Endothelial cell of umbilical vein (primary cell): Measurements from ENCODE around the gene BPIFB3. TPM values are rescaled to one million over a fixed set of nuclear protein-coding genes. Genes with fewer than 3 reads are reported as not detected.

Source experiments
- BruUV-seq: library from RNA; stranded (reverse); fragments of 400-500 nt; replicated peaks from 2 replicates; lab custom pipeline; 2021; lab: Mats Ljungman, UMichigan
- CTCF ChIA-PET: fragments of 300-600, 350-600 bp; sonication (Branson Sonifier 250); formaldehyde crosslinking; loops from one replicate; lab custom pipeline; 2021; ENCODE audit warnings: antibody characterized with exemption, inconsistent platforms; lab: Charles Lee
- POLR2A ChIA-PET: fragments of 300-600, 350-600 bp; sonication (Branson Sonifier 250); formaldehyde crosslinking; loops from one replicate; lab custom pipeline; 2021; ENCODE audit warnings: antibody characterized with exemption, inconsistent platforms; lab: Charles Lee
- DNase-seq: peaks from one replicate; pipeline ENCODE4 v3.0.0-alpha.2; 2011; ENCODE audit warnings: low read depth, low spot score
- FAIRE-seq: peaks from 2 replicates; lab custom pipeline; 2011; peaks lifted over from hg19 to GRCh38; lab: Jason Lieb, UNC
- H2AFZ ChIP-seq: 2 replicates; pipeline ENCODE4 v1.6.0; 2012; ENCODE audit warnings: low read depth, low read length, control low read depth, inconsistent platforms
- H3K27ac ChIP-seq: 2 replicates; pipeline ENCODE4 v1.5.1; 2011; ENCODE audit warnings: low read depth, mild to moderate bottlenecking, control low read depth, low read length, moderate library complexity; ENCODE audit not compliant: insufficient read depth
- H3K27me3 ChIP-seq, 2 experiments: 2 replicates each; pipeline versions ENCODE4 v1.6.0 to v1.6.1; 2011; ENCODE audit warnings: low read length in 2 of 2, mixed read lengths in 1 of 2; ENCODE audit not compliant: control insufficient read depth in 2 of 2, insufficient read depth in 2 of 2
- H3K36me3 ChIP-seq, 2 experiments: 2 replicates in 1 of 2; 3 replicates in 1 of 2; pipeline ENCODE4 v1.5.1; 2011; ENCODE audit warnings: low read length in 2 of 2, mild to moderate bottlenecking in 1 of 2, moderate library complexity in 1 of 2; ENCODE audit not compliant: control insufficient read depth in 2 of 2, insufficient read depth in 2 of 2; ENCODE audit errors: extremely low read depth in 1 of 2
- H3K4me1 ChIP-seq: 3 replicates; pipeline ENCODE4 v1.5.1; 2011; ENCODE audit warnings: mild to moderate bottlenecking, low read length; ENCODE audit not compliant: control insufficient read depth, insufficient read depth; ENCODE audit errors: extremely low read depth
- H3K4me2 ChIP-seq: 2 replicates; pipeline ENCODE4 v1.6.1; 2011; ENCODE audit warnings: low read length, control low read depth, mixed read lengths; ENCODE audit not compliant: insufficient read depth
- H3K4me3 ChIP-seq, 3 experiments: fragments of 200-600 bp in 1 of 3; sonication (generic), shearing (Covaris generic) in 1 of 3; replicated peaks in 1 of 3; 2 replicates each; pipeline ENCODE4 v1.5.1; 2011 to 2016; ENCODE audit warnings: control low read depth in 3 of 3, low read length in 3 of 3, mild to moderate bottlenecking in 2 of 3, inconsistent platforms in 1 of 3, low read depth in 1 of 3, moderate library complexity in 1 of 3; ENCODE audit not compliant: insufficient read depth in 1 of 3
- H3K79me2 ChIP-seq: 2 replicates; pipeline ENCODE4 v1.6.0; 2012; ENCODE audit warnings: low read length, inconsistent platforms; ENCODE audit not compliant: control insufficient read depth, insufficient read depth
- H3K9ac ChIP-seq: replicated peaks from 2 replicates; pipeline ENCODE3; 2011; ENCODE audit warnings: low read length, control low read depth; ENCODE audit not compliant: insufficient read depth; ENCODE audit errors: extremely low read depth
- H3K9me1 ChIP-seq: replicated peaks from 3 replicates; pipeline ENCODE4 v1.6.0; 2011; ENCODE audit warnings: mild to moderate bottlenecking, low read length; ENCODE audit not compliant: control insufficient read depth, insufficient read depth; ENCODE audit errors: extremely low read depth
- H3K9me3 ChIP-seq: replicated peaks from 2 replicates; pipeline ENCODE4 v1.5.1; 2012; ENCODE audit warnings: low read length, inconsistent platforms; ENCODE audit not compliant: control insufficient read depth, insufficient read depth
- H4K20me1 ChIP-seq: replicated peaks from 2 replicates; pipeline ENCODE3; 2011; ENCODE audit warnings: mild to moderate bottlenecking, low read length; ENCODE audit not compliant: control insufficient read depth, insufficient read depth; ENCODE audit errors: extremely low read depth
- EZH2 ChIP-seq: IDR thresholded peaks from 2 replicates; pipeline ENCODE4 v1.6.1; 2012; ENCODE audit warnings: borderline replicate concordance, low read depth, mild to moderate bottlenecking, moderate library complexity, low read length, inconsistent platforms; ENCODE audit not compliant: severe bottlenecking
- FOS ChIP-seq: IDR thresholded peaks from 2 replicates; pipeline ENCODE4 v1.6.1; 2011; ENCODE audit warnings: mild to moderate bottlenecking, low read length, moderate library complexity, borderline replicate concordance; ENCODE audit not compliant: insufficient read depth
- GATA2 ChIP-seq: IDR thresholded peaks from 2 replicates; pipeline ENCODE4 v1.7.0; 2011; ENCODE audit warnings: low read depth, mild to moderate bottlenecking, moderate library complexity, mixed read lengths, low read length; ENCODE audit not compliant: insufficient read length, insufficient read depth
- JUN ChIP-seq: IDR thresholded peaks from 2 replicates; pipeline ENCODE4 v1.6.1; 2011; ENCODE audit warnings: borderline replicate concordance, low read depth; ENCODE audit not compliant: insufficient read length, insufficient read depth
- MYC ChIP-seq: IDR thresholded peaks from one replicate; pipeline ENCODE4 v1.6.1; 2011; ENCODE audit warnings: mild to moderate bottlenecking, low read depth, low read length
- POLR2A ChIP-seq: IDR thresholded peaks from 2 replicates; pipeline ENCODE4 v1.6.1; 2012; ENCODE audit warnings: low read depth, mild to moderate bottlenecking, control low read depth, low read length
- POLR2AphosphoS5 ChIP-seq: IDR thresholded peaks from 2 replicates; pipeline ENCODE4 v1.6.1; 2012; ENCODE audit warnings: low read depth, mild to moderate bottlenecking, control low read depth, low read length, moderate library complexity; ENCODE audit not compliant: insufficient read depth
- dilution Hi-C: fragments of 300-500 bp; cut with MboI; formaldehyde crosslinking; loops from one replicate; pipeline ENCODE4 v1.15.0; 2019; ENCODE audit warnings: low sequenced_read_pairs; ENCODE audit not compliant: extremely low pct_ligation_motif_present
- intact Hi-C: fragments of 100-400 bp; cut with micrococcal nuclease; formaldehyde crosslinking; loops from one replicate; pipeline ENCODE4 v1.10.0; 2022
- polyA plus RNA-seq, 4 experiments: library from polyadenylated mRNA; depleted of rRNA in 3 of 4; stranded (reverse) in 3 of 4; unstranded in 1 of 4; fragments of >200 nt; gene quantifications; 2 replicates each; pipeline versions ENCODE4 v1.2.1 to v1.2.3, GENCODE V29; 2011 to 2012; ENCODE audit warnings: missing spikeins in 1 of 4
- total RNA-seq: library from RNA; stranded (reverse); gene quantifications from 2 replicates; pipeline ENCODE4 v1.2.3, GENCODE V29; 2021
- TF ChIP-seq, protein P1 (sequence below): IDR thresholded peaks from 2 replicates; pipeline ENCODE4 v1.6.1; 2011; ENCODE audit not compliant: insufficient read depth, insufficient read length
- TF ChIP-seq, protein P2 (sequence below), 2 donors: IDR thresholded peaks; 1 replicate in 1 of 2; 2 replicates in 1 of 2; pipeline ENCODE4 v1.5.1; 2011; ENCODE audit warnings: low read length in 2 of 2, mild to moderate bottlenecking in 2 of 2, moderate library complexity in 2 of 2, control low read depth in 1 of 2, inconsistent platforms in 1 of 2, low read depth in 1 of 2; ENCODE audit not compliant: insufficient read depth in 1 of 2; ENCODE audit errors: extremely low read depth in 1 of 2

The BPIFB3 gene
- total and polyA plus RNA-seq, 2 donors (not counting 3 experiments of a cell fraction or from before 2014, with no cell fraction given): not detected

DNA sequence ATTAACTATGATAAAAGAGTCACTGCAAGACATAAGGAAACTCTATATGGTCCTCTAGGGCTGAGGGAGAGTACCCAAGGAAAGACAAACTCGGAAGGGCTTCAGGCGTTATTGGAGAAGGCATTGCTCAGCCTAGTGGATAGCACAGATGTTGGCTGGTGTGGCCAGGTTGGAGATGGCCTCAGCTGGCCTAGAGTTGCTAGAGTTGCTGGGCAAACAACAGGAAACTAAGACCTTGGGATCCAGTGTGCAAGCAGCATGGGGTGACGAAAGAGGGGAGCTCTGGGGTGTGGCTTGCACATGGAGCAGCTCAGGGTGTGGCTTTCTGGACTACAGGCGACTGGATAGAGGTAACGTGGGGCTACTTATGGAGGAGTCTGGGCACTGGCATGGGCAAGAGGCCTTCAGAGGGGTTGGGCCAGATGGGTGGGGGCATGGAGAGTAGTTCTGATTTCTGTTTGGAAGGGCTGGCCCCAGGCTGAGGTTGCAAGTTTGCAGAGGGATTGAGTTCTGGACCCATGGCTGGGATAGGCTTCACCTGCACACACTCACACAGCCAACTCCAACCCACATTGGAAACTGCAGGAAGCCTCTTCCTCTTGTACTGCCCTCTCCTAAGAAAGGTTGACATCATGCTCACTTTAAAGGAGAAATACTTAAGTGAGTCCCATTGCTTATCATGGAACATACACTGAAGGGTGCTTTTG is 27.5 kb upstream of the BPIFB3 start:
- CTCF ChIA-PET: no interaction called here
- intact Hi-C loops (no loop called here), dilution Hi-C loops (no loop called here)
- Histone ChIP-seq H3K79me2 (no peaks in the 10 kb centered on the region), H3K4me3 (no peak overlapping the region), H3K36me3 (no peaks in the 10 kb centered on the region), H3K9me3 (no peaks in the 10 kb centered on the region), H3K27ac (no peak overlapping the region), H2AFZ (no peak overlapping the region), H3K4me2 (no peak overlapping the region), H3K9me1 (no peaks in the 10 kb centered on the region), H3K9ac (no peak overlapping the region), H3K4me1 (no peaks in the 10 kb centered on the region), H4K20me1 (no peaks in the 10 kb centered on the region), H3K27me3 (no peaks in the 10 kb centered on the region)
- TF ChIP-seq JUN: no peak
- no peak for TF ChIP-seq MYC
- TF ChIP-seq, protein P1, sequence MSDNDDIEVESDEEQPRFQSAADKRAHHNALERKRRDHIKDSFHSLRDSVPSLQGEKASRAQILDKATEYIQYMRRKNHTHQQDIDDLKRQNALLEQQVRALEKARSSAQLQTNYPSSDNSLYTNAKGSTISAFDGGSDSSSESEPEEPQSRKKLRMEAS: no peak
- TF ChIP-seq EZH2: no peak
- TF ChIP-seq FOS: no peak
- TF ChIP-seq POLR2AphosphoS5: no peak
- TF ChIP-seq GATA2: no peak
- TF ChIP-seq POLR2A: no peak
- TF ChIP-seq, protein P2, sequence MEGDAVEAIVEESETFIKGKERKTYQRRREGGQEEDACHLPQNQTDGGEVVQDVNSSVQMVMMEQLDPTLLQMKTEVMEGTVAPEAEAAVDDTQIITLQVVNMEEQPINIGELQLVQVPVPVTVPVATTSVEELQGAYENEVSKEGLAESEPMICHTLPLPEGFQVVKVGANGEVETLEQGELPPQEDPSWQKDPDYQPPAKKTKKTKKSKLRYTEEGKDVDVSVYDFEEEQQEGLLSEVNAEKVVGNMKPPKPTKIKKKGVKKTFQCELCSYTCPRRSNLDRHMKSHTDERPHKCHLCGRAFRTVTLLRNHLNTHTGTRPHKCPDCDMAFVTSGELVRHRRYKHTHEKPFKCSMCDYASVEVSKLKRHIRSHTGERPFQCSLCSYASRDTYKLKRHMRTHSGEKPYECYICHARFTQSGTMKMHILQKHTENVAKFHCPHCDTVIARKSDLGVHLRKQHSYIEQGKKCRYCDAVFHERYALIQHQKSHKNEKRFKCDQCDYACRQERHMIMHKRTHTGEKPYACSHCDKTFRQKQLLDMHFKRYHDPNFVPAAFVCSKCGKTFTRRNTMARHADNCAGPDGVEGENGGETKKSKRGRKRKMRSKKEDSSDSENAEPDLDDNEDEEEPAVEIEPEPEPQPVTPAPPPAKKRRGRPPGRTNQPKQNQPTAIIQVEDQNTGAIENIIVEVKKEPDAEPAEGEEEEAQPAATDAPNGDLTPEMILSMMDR (IDR thresholded peaks at IDR 0.05; ENCODE audit: extremely low read depth in 1 of 2, insufficient read depth in 1 of 2, low read depth in 1 of 2, low read length in 2 of 2): no peak
- no peak for DNase-seq
- FAIRE-seq: no peak
- no TSS peak for BruUV-seq
- POLR2A ChIA-PET: no interaction called here
